HepG2 (cell line): ENCODE measurements around the gene POLA2. TPM values are rescaled to one million over a fixed set of nuclear protein-coding genes. Genes with fewer than 3 reads are reported as not detected.

Source experiments
- ATAC-seq: fragments of 200-7000 bp; cut with Tn5 transposase; 3 replicates; pipeline ENCODE4 v1.9.1; 2020; ENCODE audit warnings: mild to moderate bottlenecking, moderate library complexity
- BruUV-seq: library from RNA; stranded (reverse); fragments of 400-500 nt; replicated peaks from 2 replicates; lab custom pipeline; 2021; lab: Mats Ljungman, UMichigan
- CTCF ChIA-PET: fragments of 300-600 bp; formaldehyde crosslinking; extraction: SDS; loops from one replicate; lab custom pipeline; 2021; ENCODE audit warnings: low total read pairs, inconsistent platforms, low intra/inter-chr PET ratio; lab: Yijun Ruan, JAX
- POLR2A ChIA-PET: fragments of 350-600 bp; sonication (Branson Sonifier 250); formaldehyde crosslinking; loops from one replicate; lab custom pipeline; 2020; ENCODE audit warnings: antibody characterized with exemption, inconsistent platforms; lab: Yijun Ruan, JAX
- DNase-seq: peaks from one replicate; pipeline ENCODE4 v3.0.0-alpha.2; 2015; ENCODE audit warnings: low spot score
- FAIRE-seq: peaks from 3 replicates; lab custom pipeline; 2011; peaks lifted over from hg19 to GRCh38; lab: Jason Lieb, UNC
- H2AFZ ChIP-seq: one replicate; pipeline ENCODE4 v1.6.1; 2011; ENCODE audit warnings: low read length, inconsistent platforms
- H3K27ac ChIP-seq: fragments of 300-600 bp; 3 replicates; pipeline ENCODE4 v1.8.0; 2011; ENCODE audit warnings: mixed run types, mild to moderate bottlenecking, mixed read lengths, low read length, inconsistent platforms; ENCODE audit not compliant: insufficient read depth; ENCODE audit errors: extremely low read length
- H3K27me3 ChIP-seq, 2 experiments: fragments of 200-600 bp in 1 of 2; 2 replicates in 1 of 2; 3 replicates in 1 of 2; pipeline versions ENCODE4 v1.6.0 to v1.8.0; 2011; ENCODE audit warnings: low read length in 2 of 2, mild to moderate bottlenecking in 2 of 2, moderate library complexity in 2 of 2, inconsistent platforms in 1 of 2; ENCODE audit not compliant: insufficient read depth in 2 of 2, control insufficient read depth in 1 of 2
- H3K36me3 ChIP-seq, 2 experiments: fragments of 200-600 bp in 1 of 2; replicated peaks in 1 of 2; 2 replicates in 1 of 2; 3 replicates in 1 of 2; pipeline versions ENCODE4 v1.5.1 to v1.8.0; 2011; ENCODE audit warnings: low read length in 2 of 2, inconsistent platforms in 1 of 2; ENCODE audit not compliant: insufficient read depth in 2 of 2, control insufficient read depth in 1 of 2
- H3K4me1 ChIP-seq: 2 replicates; pipeline ENCODE4 v1.5.1; 2012; ENCODE audit warnings: low read length, inconsistent platforms; ENCODE audit not compliant: insufficient read depth
- H3K4me2 ChIP-seq: 2 replicates; pipeline ENCODE4 v1.6.0; 2011; ENCODE audit warnings: low read depth, low read length, inconsistent platforms
- H3K4me3 ChIP-seq, 3 experiments: fragments of 200-600 bp in 1 of 3; sonication (generic), shearing (Covaris generic) in 1 of 3; replicated peaks in 1 of 3; 2 replicates each; pipeline ENCODE4 v1.5.1; 2011 to 2016; ENCODE audit warnings: low read length in 3 of 3, inconsistent platforms in 2 of 3, low read depth in 2 of 3, mild to moderate bottlenecking in 2 of 3, control low read depth in 1 of 3, mixed read lengths in 1 of 3; ENCODE audit not compliant: insufficient read depth in 1 of 3
- H3K79me2 ChIP-seq: one replicate; pipeline ENCODE4 v1.6.1; 2011; ENCODE audit warnings: low read length, inconsistent platforms; ENCODE audit not compliant: insufficient read depth
- H3K9ac ChIP-seq: 2 replicates; pipeline ENCODE4 v1.6.0; 2011; ENCODE audit warnings: mild to moderate bottlenecking, low read depth, low read length, inconsistent platforms; ENCODE audit not compliant: insufficient read depth
- H3K9me3 ChIP-seq: 2 replicates; pipeline ENCODE4 v1.5.1; 2012; ENCODE audit warnings: mild to moderate bottlenecking, low read length
- H4K20me1 ChIP-seq: 2 replicates; pipeline ENCODE4 v1.6.0; 2011; ENCODE audit warnings: inconsistent platforms, mild to moderate bottlenecking, low read length, moderate library complexity; ENCODE audit not compliant: insufficient read depth
- HHEX ChIP-seq: IDR thresholded peaks from 2 replicates; pipeline ENCODE4 v1.6.1; 2016; ENCODE audit warnings: control low read depth
- KLF6 ChIP-seq: IDR thresholded peaks from 2 replicates; pipeline ENCODE4 v1.8.0; 2016; ENCODE audit warnings: missing biosample characterization, missing genetic modification reagents
- PCBP1 ChIP-seq: fragments of 200-400 bp; formaldehyde crosslinking; IDR thresholded peaks from 2 replicates; pipeline ENCODE4 v1.6.1; 2017; ENCODE audit warnings: mild to moderate bottlenecking, low read depth, low read length, borderline replicate concordance
- PPARG ChIP-seq: conservative IDR thresholded peaks from 2 replicates; pipeline ENCODE4 v1.6.1; 2016; ENCODE audit warnings: missing biosample characterization, missing genetic modification reagents
- PTBP1 ChIP-seq: fragments of 200-400 bp; formaldehyde crosslinking; IDR thresholded peaks from 2 replicates; pipeline ENCODE4 v1.6.1; 2018; ENCODE audit warnings: low read length, low read depth; ENCODE audit not compliant: poor library complexity, severe bottlenecking
- TEAD2 ChIP-seq: sonication (generic); formaldehyde crosslinking; IDR thresholded peaks from 2 replicates; pipeline ENCODE4 v1.9.0; 2021; ENCODE audit warnings: missing genetic modification reagents
- ZFYVE20 ChIP-seq: sonication (generic); formaldehyde crosslinking; IDR thresholded peaks from 2 replicates; pipeline ENCODE4 v1.8.0; 2023; ENCODE audit warnings: low read depth, mild to moderate bottlenecking, moderate library complexity, missing genetic modification reagents, borderline replicate concordance
- ZKSCAN5 ChIP-seq: sonication (generic); formaldehyde crosslinking; IDR thresholded peaks from 2 replicates; pipeline ENCODE4 v1.5.1; 2020; ENCODE audit warnings: mild to moderate bottlenecking, missing genetic modification reagents
- ZNF205 ChIP-seq: IDR thresholded peaks from 2 replicates; pipeline ENCODE4 v1.6.1; 2018; ENCODE audit warnings: missing biosample characterization, missing genetic modification reagents
- ZNF24 ChIP-seq: fragments of 450-650 bp; IDR thresholded peaks from 2 replicates; pipeline ENCODE4 v1.6.1; 2017; ENCODE audit warnings: antibody characterized with exemption, mild to moderate bottlenecking
- ZNF30 ChIP-seq: sonication (generic); formaldehyde crosslinking; IDR thresholded peaks from 2 replicates; pipeline ENCODE4 v1.5.0; 2020; ENCODE audit warnings: mild to moderate bottlenecking, missing genetic modification reagents
- ZNF468 ChIP-seq: sonication (generic); formaldehyde crosslinking; IDR thresholded peaks from 2 replicates; pipeline ENCODE4 v1.8.0; 2022; ENCODE audit warnings: mild to moderate bottlenecking, moderate library complexity, missing genetic modification reagents
- ZNF891 ChIP-seq: sonication (generic); formaldehyde crosslinking; IDR thresholded peaks from 2 replicates; pipeline ENCODE4 v1.5.0; 2020; ENCODE audit warnings: mild to moderate bottlenecking, missing genetic modification reagents
- WGBS: methylation state at CpG from one replicate; pipeline ENCODE4 v1.1.6; 2017; ENCODE audit warnings: low lambda C conversion rate; 5-methylcytosine and 5-hydroxymethylcytosine counted together
- in situ Hi-C: cut with HindIII; loops from 2 replicates; pipeline ENCODE4 v1.10.0; 2017; ENCODE audit warnings: low pct_unique_long_range_greater_than_20kb; ENCODE audit not compliant: extremely low pct_ligation_motif_present
- intact Hi-C: fragments of 100-400 bp; cut with micrococcal nuclease; formaldehyde crosslinking; loops from one replicate; pipeline ENCODE4 v1.10.0; 2022; ENCODE audit not compliant: unreplicated experiment
- polyA plus RNA-seq, 8 experiments: library from polyadenylated mRNA; depleted of rRNA in 3 of 8; stranded (reverse) in 7 of 8; unstranded in 1 of 8; fragments of >200 nt; fragmentation: Illumina TruSeq in 4 of 8; extraction: Trizol in 4 of 8; gene quantifications; 2 replicates each; pipeline versions ENCODE4 v1.2.1 to v1.2.3, GENCODE V29; 2011 to 2016; ENCODE audit warnings: low read depth in 4 of 8, missing spikeins in 1 of 8, mixed read lengths in 1 of 8; ENCODE audit not compliant: insufficient read depth in 1 of 8
- total RNA-seq, 5 experiments: library from RNA; depleted of rRNA; stranded (reverse); fragments of >200 nt; fragmentation: Illumina TruSeq; extraction: Trizol; gene quantifications; 2 replicates each; pipeline ENCODE4 v1.2.3, GENCODE V29; 2016; ENCODE audit warnings: low read depth in 1 of 5
- TF ChIP-seq, protein P1 (sequence below): sonication (generic); formaldehyde crosslinking; IDR thresholded peaks from 2 replicates; pipeline ENCODE4 v1.5.1; 2020; ENCODE audit warnings: missing genetic modification reagents, mild to moderate bottlenecking, borderline replicate concordance
- TF ChIP-seq, protein P2 (sequence below): sonication (generic); formaldehyde crosslinking; IDR thresholded peaks from 2 replicates; pipeline ENCODE4 v1.4.0; 2020; ENCODE audit warnings: missing genetic modification reagents
- TF ChIP-seq, protein P3 (sequence below): sonication (generic); formaldehyde crosslinking; conservative IDR thresholded peaks from 2 replicates; pipeline ENCODE4 v1.8.0; 2022; ENCODE audit warnings: missing genetic modification reagents
- TF ChIP-seq, protein P4 (sequence below): sonication (generic); formaldehyde crosslinking; IDR thresholded peaks from 2 replicates; pipeline ENCODE4 v1.5.0; 2020; ENCODE audit warnings: mild to moderate bottlenecking, missing genetic modification reagents, moderate library complexity
- TF ChIP-seq, protein P5 (sequence below): fragments of 450-650 bp; IDR thresholded peaks from 2 replicates; pipeline ENCODE4 v1.6.1; 2017

The POLA2 gene
- total and polyA plus RNA-seq, 2 of the 13 experiments (the other 11 are each of a cell fraction or from before 2014, with no cell fraction given), result 9.7 to 15.6 TPM

DNA sequence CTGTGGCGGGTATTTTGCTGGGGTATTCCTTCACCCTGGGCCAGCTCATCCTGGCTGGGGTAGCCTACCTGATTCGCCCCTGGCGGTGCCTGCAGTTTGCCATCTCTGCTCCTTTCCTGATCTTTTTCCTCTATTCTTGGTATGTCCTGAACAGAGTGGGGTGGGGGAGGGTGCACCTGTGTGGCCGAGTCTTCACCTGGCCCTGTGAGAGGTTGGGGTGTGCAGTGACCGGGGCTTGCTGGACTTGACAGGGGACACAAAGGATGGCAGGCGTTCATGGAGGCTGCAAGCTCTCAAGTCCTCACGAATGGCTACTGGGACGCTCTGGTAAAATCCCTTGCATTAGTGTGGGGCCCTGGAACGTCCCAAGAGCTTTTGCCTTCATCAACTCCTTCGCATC is 40.7 kb upstream of the POLA2 start (continued):
- TF ChIP-seq, protein P1, sequence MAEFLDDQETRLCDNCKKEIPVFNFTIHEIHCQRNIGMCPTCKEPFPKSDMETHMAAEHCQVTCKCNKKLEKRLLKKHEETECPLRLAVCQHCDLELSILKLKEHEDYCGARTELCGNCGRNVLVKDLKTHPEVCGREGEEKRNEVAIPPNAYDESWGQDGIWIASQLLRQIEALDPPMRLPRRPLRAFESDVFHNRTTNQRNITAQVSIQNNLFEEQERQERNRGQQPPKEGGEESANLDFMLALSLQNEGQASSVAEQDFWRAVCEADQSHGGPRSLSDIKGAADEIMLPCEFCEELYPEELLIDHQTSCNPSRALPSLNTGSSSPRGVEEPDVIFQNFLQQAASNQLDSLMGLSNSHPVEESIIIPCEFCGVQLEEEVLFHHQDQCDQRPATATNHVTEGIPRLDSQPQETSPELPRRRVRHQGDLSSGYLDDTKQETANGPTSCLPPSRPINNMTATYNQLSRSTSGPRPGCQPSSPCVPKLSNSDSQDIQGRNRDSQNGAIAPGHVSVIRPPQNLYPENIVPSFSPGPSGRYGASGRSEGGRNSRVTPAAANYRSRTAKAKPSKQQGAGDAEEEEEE (CRISPR knock-in tag), result no peak
- TF ChIP-seq, protein P2, sequence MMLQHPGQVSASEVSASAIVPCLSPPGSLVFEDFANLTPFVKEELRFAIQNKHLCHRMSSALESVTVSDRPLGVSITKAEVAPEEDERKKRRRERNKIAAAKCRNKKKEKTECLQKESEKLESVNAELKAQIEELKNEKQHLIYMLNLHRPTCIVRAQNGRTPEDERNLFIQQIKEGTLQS (CRISPR knock-in tag), result no peak

DNA sequence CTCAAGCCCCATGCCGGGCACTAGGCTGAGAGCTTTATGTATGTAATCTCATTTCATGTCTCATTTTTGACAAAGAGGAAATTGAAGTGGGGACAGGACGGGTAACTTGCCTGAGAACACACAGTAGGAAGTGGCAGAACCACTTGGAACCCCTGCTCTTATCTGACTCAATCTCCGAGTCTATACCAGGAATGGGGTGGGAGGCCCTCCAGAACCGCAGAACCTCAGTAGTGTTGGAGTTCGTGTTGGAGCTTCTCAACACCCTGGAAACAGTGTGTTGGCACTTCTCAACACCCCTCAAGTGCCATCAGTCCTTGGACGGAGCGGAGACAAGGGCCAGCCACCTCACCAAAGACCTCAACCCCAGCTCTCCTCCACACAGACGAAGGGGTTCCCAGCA is 38.8 kb upstream of the POLA2 start:
- Histone ChIP-seq H3K27ac (no peak overlapping the region), H3K27me3 (peaks cover 0 to 12% of the 10 kb centered on the region in 2 experiments; a peak in 1 of 5 replicates), H3K9me3 (no peaks in the 10 kb centered on the region), H3K4me3 (no peak overlapping the region), H2AFZ (no peak overlapping the region), H3K4me1 (peaks cover 28% of the 10 kb centered on the region), H3K79me2 (no peaks in the 10 kb centered on the region), H3K36me3 (no peaks in the 10 kb centered on the region), H4K20me1 (no peaks in the 10 kb centered on the region), H3K9ac (no peak overlapping the region), H3K4me2 (no peak overlapping the region)
- ChIA-PET CTCF (no interaction called here), POLR2A (interaction anchor here (0.6 kb wide), 1 partner anchor 285 kb away, joined by 3 read pairs; no protein-coding TSS in a partner anchor)
- FAIRE-seq (no peak), DNase-seq (no peak), ATAC-seq (no peak)
- WGBS, result 64% methylated on average over 6 of the region's 8 CpGs
- in situ Hi-C loops (no loop called here), intact Hi-C loops (no loop called here)
- BruUV-seq, result no TSS peak
- TF ChIP-seq ZNF891 (no peak), PTBP1 (no peak), HHEX (no peak), KLF6 (CRISPR knock-in tag) (no peak), PCBP1 (no peak), ZNF30 (CRISPR knock-in tag) (no peak), ZNF24 (no peak), PPARG (CRISPR knock-in tag) (no peak), ZKSCAN5 (no peak), ZFYVE20 (CRISPR knock-in tag) (no peak), TEAD2 (CRISPR knock-in tag) (no peak), ZNF468 (CRISPR knock-in tag) (no peak), ZNF205 (CRISPR knock-in tag) (no peak)
- TF ChIP-seq, protein P3, sequence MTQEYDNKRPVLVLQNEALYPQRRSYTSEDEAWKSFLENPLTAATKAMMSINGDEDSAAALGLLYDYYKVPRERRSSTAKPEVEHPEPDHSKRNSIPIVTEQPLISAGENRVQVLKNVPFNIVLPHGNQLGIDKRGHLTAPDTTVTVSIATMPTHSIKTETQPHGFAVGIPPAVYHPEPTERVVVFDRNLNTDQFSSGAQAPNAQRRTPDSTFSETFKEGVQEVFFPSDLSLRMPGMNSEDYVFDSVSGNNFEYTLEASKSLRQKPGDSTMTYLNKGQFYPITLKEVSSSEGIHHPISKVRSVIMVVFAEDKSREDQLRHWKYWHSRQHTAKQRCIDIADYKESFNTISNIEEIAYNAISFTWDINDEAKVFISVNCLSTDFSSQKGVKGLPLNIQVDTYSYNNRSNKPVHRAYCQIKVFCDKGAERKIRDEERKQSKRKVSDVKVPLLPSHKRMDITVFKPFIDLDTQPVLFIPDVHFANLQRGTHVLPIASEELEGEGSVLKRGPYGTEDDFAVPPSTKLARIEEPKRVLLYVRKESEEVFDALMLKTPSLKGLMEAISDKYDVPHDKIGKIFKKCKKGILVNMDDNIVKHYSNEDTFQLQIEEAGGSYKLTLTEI (CRISPR knock-in tag), result no peak
- TF ChIP-seq, protein P4, sequence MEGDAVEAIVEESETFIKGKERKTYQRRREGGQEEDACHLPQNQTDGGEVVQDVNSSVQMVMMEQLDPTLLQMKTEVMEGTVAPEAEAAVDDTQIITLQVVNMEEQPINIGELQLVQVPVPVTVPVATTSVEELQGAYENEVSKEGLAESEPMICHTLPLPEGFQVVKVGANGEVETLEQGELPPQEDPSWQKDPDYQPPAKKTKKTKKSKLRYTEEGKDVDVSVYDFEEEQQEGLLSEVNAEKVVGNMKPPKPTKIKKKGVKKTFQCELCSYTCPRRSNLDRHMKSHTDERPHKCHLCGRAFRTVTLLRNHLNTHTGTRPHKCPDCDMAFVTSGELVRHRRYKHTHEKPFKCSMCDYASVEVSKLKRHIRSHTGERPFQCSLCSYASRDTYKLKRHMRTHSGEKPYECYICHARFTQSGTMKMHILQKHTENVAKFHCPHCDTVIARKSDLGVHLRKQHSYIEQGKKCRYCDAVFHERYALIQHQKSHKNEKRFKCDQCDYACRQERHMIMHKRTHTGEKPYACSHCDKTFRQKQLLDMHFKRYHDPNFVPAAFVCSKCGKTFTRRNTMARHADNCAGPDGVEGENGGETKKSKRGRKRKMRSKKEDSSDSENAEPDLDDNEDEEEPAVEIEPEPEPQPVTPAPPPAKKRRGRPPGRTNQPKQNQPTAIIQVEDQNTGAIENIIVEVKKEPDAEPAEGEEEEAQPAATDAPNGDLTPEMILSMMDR (CRISPR knock-in tag), result no peak
- TF ChIP-seq, protein P5, sequence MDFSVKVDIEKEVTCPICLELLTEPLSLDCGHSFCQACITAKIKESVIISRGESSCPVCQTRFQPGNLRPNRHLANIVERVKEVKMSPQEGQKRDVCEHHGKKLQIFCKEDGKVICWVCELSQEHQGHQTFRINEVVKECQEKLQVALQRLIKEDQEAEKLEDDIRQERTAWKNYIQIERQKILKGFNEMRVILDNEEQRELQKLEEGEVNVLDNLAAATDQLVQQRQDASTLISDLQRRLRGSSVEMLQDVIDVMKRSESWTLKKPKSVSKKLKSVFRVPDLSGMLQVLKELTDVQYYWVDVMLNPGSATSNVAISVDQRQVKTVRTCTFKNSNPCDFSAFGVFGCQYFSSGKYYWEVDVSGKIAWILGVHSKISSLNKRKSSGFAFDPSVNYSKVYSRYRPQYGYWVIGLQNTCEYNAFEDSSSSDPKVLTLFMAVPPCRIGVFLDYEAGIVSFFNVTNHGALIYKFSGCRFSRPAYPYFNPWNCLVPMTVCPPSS, result no peak
